ENCODE data around the gene TOP3B. TPM values are rescaled to one million over a fixed set of nuclear protein-coding genes. Genes with fewer than 3 reads are reported as not detected.

Gene TOP3B
- total RNA-seq, 1 donor from 2014 or later: 32.1 TPM

DNA sequence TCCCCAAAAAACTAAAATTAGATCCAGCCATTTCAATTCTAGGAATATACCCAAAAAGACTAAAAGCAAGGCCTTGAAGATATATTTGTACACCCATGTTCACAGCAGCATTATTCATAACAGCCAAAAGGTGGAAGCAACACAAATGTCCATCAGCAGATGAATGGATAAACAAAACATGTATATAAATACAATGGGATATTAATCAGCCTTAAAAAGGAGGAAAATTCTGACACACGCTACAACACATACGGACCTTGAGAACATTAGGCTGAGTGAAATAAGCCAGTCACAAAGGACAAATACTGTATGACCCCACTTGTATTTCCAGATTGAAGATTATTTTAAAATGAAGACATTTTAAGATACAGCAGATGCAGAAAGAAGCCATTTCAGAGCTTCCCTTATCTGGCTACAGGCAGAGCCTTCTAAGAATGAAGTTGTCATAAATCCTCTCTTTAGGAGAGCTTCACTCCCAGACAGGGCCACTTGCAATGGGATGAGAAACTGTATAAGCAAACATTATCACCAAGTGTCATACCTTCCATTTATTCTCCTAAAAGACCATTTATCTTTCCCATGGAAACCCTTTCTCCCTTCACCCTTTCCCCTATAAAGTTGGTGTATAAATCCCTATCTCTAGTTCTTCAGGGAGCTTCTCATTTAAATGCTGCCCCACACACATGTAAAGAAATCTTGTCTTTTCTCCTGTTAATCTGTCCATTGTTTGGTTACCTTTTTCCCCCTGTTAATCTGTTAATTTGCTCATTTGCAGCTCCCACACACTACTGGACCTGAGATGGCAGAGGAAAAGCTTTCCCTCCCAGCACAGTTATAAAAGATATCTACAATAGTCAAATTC is 19.3 kb upstream of the TOP3B start:
- no peak for DNase-seq
- Histone ChIP-seq H3K4me3 (no peak overlapping the region), H3K27ac (no peak overlapping the region), H3K36me3 (no peaks in the 10 kb centered on the region), H3K9me3 (no peaks in the 10 kb centered on the region), H3K27me3 (ENCODE audit: low read depth) (no peaks in the 10 kb centered on the region), H3K4me1 (no peaks in the 10 kb centered on the region)
- intact Hi-C loops (cut with DNase I): no loop called here
- no peak for ATAC-seq
- TF ChIP-seq, protein P1, sequence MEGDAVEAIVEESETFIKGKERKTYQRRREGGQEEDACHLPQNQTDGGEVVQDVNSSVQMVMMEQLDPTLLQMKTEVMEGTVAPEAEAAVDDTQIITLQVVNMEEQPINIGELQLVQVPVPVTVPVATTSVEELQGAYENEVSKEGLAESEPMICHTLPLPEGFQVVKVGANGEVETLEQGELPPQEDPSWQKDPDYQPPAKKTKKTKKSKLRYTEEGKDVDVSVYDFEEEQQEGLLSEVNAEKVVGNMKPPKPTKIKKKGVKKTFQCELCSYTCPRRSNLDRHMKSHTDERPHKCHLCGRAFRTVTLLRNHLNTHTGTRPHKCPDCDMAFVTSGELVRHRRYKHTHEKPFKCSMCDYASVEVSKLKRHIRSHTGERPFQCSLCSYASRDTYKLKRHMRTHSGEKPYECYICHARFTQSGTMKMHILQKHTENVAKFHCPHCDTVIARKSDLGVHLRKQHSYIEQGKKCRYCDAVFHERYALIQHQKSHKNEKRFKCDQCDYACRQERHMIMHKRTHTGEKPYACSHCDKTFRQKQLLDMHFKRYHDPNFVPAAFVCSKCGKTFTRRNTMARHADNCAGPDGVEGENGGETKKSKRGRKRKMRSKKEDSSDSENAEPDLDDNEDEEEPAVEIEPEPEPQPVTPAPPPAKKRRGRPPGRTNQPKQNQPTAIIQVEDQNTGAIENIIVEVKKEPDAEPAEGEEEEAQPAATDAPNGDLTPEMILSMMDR (IDR thresholded peaks at IDR 0.05): no peak

DNA sequence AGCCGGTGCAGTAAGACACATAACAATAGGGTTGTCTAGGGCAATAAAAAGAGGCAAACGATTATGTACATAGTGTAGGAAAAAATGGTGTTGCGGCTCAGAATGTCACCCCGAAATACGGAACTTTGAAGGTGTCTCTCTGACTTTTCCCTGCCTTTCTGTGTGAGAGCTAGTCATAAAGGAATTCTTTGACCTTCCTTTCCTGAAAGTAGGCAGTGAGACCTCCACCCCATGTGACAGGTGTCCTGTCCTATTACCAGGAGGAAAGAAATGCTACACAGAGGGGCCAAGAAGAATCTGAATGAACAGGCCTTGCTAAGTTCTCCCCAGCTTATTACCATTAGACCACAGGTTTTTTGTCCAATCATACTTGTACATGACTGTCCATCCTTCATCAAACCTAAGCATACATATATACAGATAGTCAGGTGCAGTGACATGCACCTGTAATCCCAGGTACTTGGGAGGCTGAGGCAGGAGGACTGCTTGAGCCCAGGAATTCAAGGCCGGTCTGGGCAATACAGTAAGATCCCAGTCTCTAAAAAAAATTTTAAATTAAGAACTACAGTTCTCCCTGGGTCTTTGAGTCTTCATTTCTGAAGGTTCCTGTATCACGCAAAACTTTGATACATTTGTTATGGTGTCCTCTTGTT is 16.1 kb upstream of the TOP3B start:
- intact Hi-C loops (cut with DNase I): no loop called here

DNA sequence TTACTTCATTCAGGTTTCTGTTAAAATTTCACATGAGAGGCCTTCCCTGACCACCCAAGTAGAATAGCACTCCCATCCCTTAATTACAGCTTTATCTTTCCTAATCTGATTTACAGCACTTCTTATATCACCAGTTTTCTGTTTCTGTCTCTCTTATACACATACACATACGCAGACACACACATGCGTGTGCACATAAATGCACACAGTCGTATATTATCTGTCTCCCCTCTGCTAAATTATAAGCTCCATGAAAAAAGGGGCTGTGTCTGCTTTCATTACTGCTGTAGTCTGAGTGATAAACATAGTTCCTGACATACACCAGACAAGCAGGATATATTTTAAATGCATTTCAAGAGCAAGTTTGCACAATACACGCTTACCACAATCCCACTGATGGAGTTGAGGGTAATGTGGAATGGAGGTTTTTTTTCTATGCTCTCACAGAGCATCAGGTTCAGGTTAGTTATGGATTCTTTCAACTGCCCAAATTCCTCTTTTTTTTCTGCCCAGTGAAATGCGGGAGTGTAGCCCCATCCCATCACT is 13.7 kb upstream of the TOP3B start:
- no peak overlapping the region for H3K4me3 ChIP-seq
- TF ChIP-seq, protein P1 (IDR thresholded peaks at IDR 0.05): no peak
- ATAC-seq (no peak), DNase-seq (no peak)
- H3K27ac ChIP-seq: no peak overlapping the region
- intact Hi-C loops (cut with DNase I): no loop called here
- no peaks in the 10 kb centered on the region for H3K4me1 ChIP-seq
- H3K36me3 ChIP-seq: no peaks in the 10 kb centered on the region
- no peaks in the 10 kb centered on the region for H3K27me3 ChIP-seq (ENCODE audit: low read depth)
- H3K9me3 ChIP-seq: no peaks in the 10 kb centered on the region

More for the DNA sequence above, 16.1 kb upstream of the TOP3B start:
- no peak overlapping the region for H3K4me3 ChIP-seq
- H3K9me3 ChIP-seq: no peaks in the 10 kb centered on the region
- no peaks in the 10 kb centered on the region for H3K36me3 ChIP-seq
- no peak for DNase-seq
- no peaks in the 10 kb centered on the region for H3K27me3 ChIP-seq (ENCODE audit: low read depth)
- no peak for ATAC-seq
- H3K27ac ChIP-seq: no peak overlapping the region
- TF ChIP-seq, protein P1 (IDR thresholded peaks at IDR 0.05): no peak
- no peaks in the 10 kb centered on the region for H3K4me1 ChIP-seq

GRCh38 chr22:21995660-21996059 is 13.1 kb upstream of the TOP3B start:
- Histone ChIP-seq H3K36me3 (no peaks in the 10 kb centered on the region), H3K4me3 (no peak overlapping the region), H3K27ac (no peak overlapping the region), H3K9me3 (no peaks in the 10 kb centered on the region), H3K27me3 (ENCODE audit: low read depth) (no peaks in the 10 kb centered on the region), H3K4me1 (no peaks in the 10 kb centered on the region)
- TF ChIP-seq, protein P1 (IDR thresholded peaks at IDR 0.05): no peak
- DNase-seq (no peak), ATAC-seq (no peak)
- intact Hi-C loops (cut with DNase I): no loop called here

- Histone ChIP-seq H3K9me3 (no peaks in the 10 kb centered on the region), H3K36me3 (no peaks in the 10 kb centered on the region), H3K27ac (no peak overlapping the region), H3K4me3 (no peak overlapping the region), H3K4me1 (no peaks in the 10 kb centered on the region), H3K27me3 (ENCODE audit: low read depth) (peaks cover 4% of the 10 kb centered on the region)
- DNase-seq (no peak), ATAC-seq (no peak)
- intact Hi-C loops (cut with DNase I): no loop called here
- TF ChIP-seq, protein P1 (IDR thresholded peaks at IDR 0.05): no peak
Measured at GRCh38 chr22:21994881-21995444, 12.4 kb upstream of the TOP3B start.
